ENCODE data around the gene FICD. TPM values are rescaled to one million over a fixed set of nuclear protein-coding genes. Genes with fewer than 3 reads are reported as not detected.

FICD gene
- total and polyA plus RNA-seq, 2 of the 13 experiments (the other 11 are each of a cell fraction or from before 2014, with no cell fraction given), result 0.99 to 3.0 TPM

DNA sequence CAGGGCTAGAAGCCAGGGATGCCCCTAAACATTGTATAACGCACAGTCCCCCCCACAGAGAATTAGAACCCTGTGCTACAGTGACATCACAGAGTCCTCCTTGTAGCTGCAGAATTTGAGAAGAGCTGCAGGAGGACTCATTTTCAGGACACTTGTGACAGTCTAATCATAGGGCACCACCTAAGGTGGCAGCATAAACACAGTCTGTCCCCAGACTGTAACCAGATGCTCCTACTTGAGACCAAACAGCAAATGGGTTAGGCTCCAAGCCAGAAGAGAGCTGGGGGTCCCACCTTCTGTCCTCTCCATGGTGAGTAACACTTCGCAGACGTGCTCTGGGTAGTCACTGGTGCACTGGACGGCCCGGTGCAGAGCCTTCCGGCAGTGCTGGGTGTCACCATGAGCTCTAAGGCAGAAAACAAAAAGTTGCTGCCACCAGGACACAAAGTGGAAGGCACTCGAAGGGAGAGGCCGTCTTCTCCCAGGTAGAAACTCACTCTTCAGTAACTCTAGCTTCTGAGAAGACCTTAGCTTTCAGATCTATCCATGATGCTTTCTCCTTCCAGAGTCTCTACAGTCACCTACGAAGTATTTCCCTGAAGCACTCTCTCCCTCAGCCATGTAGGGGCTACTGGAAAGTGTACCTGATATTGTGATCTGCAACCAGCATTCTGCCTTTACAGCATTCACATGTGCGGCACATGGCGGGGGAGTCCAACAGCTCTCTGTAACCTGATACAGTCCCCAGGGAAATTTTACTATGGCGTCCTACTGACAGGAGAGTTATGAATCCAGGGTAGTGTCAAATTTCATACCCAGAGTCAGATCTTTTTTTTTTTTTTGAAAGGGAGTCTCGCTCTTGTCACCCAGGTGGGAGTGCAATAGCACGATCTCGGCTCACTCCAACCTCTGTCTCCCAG lies 17.1 kb downstream of the FICD start (continued):
- TF ChIP-seq, protein P1, sequence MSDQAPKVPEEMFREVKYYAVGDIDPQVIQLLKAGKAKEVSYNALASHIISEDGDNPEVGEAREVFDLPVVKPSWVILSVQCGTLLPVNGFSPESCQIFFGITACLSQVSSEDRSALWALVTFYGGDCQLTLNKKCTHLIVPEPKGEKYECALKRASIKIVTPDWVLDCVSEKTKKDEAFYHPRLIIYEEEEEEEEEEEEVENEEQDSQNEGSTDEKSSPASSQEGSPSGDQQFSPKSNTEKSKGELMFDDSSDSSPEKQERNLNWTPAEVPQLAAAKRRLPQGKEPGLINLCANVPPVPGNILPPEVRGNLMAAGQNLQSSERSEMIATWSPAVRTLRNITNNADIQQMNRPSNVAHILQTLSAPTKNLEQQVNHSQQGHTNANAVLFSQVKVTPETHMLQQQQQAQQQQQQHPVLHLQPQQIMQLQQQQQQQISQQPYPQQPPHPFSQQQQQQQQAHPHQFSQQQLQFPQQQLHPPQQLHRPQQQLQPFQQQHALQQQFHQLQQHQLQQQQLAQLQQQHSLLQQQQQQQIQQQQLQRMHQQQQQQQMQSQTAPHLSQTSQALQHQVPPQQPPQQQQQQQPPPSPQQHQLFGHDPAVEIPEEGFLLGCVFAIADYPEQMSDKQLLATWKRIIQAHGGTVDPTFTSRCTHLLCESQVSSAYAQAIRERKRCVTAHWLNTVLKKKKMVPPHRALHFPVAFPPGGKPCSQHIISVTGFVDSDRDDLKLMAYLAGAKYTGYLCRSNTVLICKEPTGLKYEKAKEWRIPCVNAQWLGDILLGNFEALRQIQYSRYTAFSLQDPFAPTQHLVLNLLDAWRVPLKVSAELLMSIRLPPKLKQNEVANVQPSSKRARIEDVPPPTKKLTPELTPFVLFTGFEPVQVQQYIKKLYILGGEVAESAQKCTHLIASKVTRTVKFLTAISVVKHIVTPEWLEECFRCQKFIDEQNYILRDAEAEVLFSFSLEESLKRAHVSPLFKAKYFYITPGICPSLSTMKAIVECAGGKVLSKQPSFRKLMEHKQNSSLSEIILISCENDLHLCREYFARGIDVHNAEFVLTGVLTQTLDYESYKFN (CRISPR knock-in tag; conservative IDR thresholded peaks at IDR 0.05), result no peak
- TF ChIP-seq ZNF124 (CRISPR knock-in tag; IDR thresholded peaks at IDR 0.05), result no peak
- TF ChIP-seq, protein P2, sequence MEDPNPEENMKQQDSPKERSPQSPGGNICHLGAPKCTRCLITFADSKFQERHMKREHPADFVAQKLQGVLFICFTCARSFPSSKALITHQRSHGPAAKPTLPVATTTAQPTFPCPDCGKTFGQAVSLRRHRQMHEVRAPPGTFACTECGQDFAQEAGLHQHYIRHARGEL (CRISPR knock-in tag; IDR thresholded peaks at IDR 0.05), result no peak
- no peak for TF ChIP-seq ZSCAN20 (CRISPR knock-in tag; IDR thresholded peaks at IDR 0.05; ENCODE audit: borderline replicate concordance)
- no peak for TF ChIP-seq SALL1 (CRISPR knock-in tag; IDR thresholded peaks at IDR 0.05)
- no peak for TF ChIP-seq ZNF672 (CRISPR knock-in tag; IDR thresholded peaks at IDR 0.05)
- no peak for TF ChIP-seq GABPA (IDR thresholded peaks at IDR 0.05; ENCODE audit: low read depth, low read length)
- TF ChIP-seq GABPA (CRISPR knock-in tag; IDR thresholded peaks at IDR 0.05; ENCODE audit: low read depth), result no peak
- TF ChIP-seq ZNF776 (CRISPR knock-in tag; IDR thresholded peaks at IDR 0.05), result no peak

Data from HepG2 (cell line).